SK-N-SH (cell line): ENCODE results near the gene VGLL4. TPM values are rescaled to one million over a fixed set of nuclear protein-coding genes. Genes with fewer than 3 reads are reported as not detected.

ENCODE experiments used
- CTCF ChIA-PET: fragments of 300-600, 350-600 bp; formaldehyde crosslinking; extraction: SDS; loops from one replicate; lab custom pipeline; 2021; lab: Yijun Ruan, JAX
- POLR2A ChIA-PET: fragments of 350-600 bp; sonication (Branson Sonifier 250); formaldehyde crosslinking; extraction: SDS; loops from one replicate; lab custom pipeline; 2020; ENCODE audit warnings: antibody characterized with exemption, inconsistent platforms; lab: Yijun Ruan, JAX
- DNase-seq: peaks from one replicate; pipeline ENCODE4 v3.0.0; 2012
- H2AFZ ChIP-seq: fragments of 200-600 bp; sonication (generic); 2 replicates; pipeline ENCODE4 v1.8.1; 2016; ENCODE audit warnings: antibody characterized with exemption, mild to moderate bottlenecking, low read depth
- H3F3A ChIP-seq: fragments of 200-600 bp; sonication (generic); replicated peaks from 2 replicates; pipeline ENCODE3; 2016; ENCODE audit warnings: antibody characterized with exemption, mild to moderate bottlenecking; ENCODE audit not compliant: insufficient read depth
- H3K27ac ChIP-seq, 2 experiments: fragments of 200-500 bp in 1 of 2; fragments of 200-600 bp in 1 of 2; sonication (Bioruptor generic) in 1 of 2; sonication (generic), shearing (Covaris generic) in 1 of 2; 2 replicates each; pipeline versions ENCODE4 v1.5.1 to v1.6.1; 2014 to 2016; ENCODE audit warnings: low read depth in 2 of 2, inconsistent platforms in 1 of 2, low read length in 1 of 2, mild to moderate bottlenecking in 1 of 2, mixed read lengths in 1 of 2
- H3K27me3 ChIP-seq: fragments of 200-600 bp; sonication (generic), shearing (Covaris generic); 2 replicates; pipeline ENCODE4 v1.6.1; 2016; ENCODE audit warnings: mixed run types; ENCODE audit not compliant: insufficient read depth
- H3K36me3 ChIP-seq, 2 experiments: fragments of 200-500 bp in 1 of 2; fragments of 200-600 bp in 1 of 2; sonication (Bioruptor generic) in 1 of 2; sonication (generic) in 1 of 2; replicated peaks in 1 of 2; 2 replicates each; pipeline versions ENCODE3 to v1.5.1; 2014 to 2016; ENCODE audit warnings: low read length in 1 of 2, mild to moderate bottlenecking in 1 of 2; ENCODE audit not compliant: insufficient read depth in 2 of 2, control insufficient read depth in 1 of 2
- H3K4me1 ChIP-seq, 2 experiments: fragments of 200-500 bp in 1 of 2; fragments of 200-600 bp in 1 of 2; sonication (Bioruptor generic) in 1 of 2; sonication (generic), shearing (Covaris generic) in 1 of 2; 2 replicates each; pipeline versions ENCODE4 v1.5.1 to v1.6.1; 2014 to 2016; ENCODE audit warnings: low read depth in 1 of 2, low read length in 1 of 2, mixed run types in 1 of 2; ENCODE audit not compliant: insufficient read depth in 2 of 2, control insufficient read depth in 1 of 2
- H3K4me2 ChIP-seq: fragments of 200-600 bp; sonication (generic), shearing (Covaris generic); 2 replicates; pipeline ENCODE4 v1.6.1; 2017; ENCODE audit warnings: mixed run types
- H3K4me3 ChIP-seq, 2 experiments: fragments of 200-500 bp in 1 of 2; fragments of 200-600 bp in 1 of 2; sonication (Bioruptor generic) in 1 of 2; sonication (generic), shearing (Covaris generic) in 1 of 2; 2 replicates each; pipeline versions ENCODE4 v1.5.1 to v1.8.1; 2014 to 2016; ENCODE audit warnings: low read depth in 2 of 2, inconsistent platforms in 1 of 2, low read length in 1 of 2, mild to moderate bottlenecking in 1 of 2, mixed read lengths in 1 of 2, moderate library complexity in 1 of 2
- H3K79me2 ChIP-seq: fragments of 200-600 bp; sonication (generic); 2 replicates; pipeline ENCODE4 v1.8.1; 2017; ENCODE audit warnings: mild to moderate bottlenecking; ENCODE audit not compliant: insufficient read depth
- H3K9ac ChIP-seq: fragments of 200-600 bp; sonication (generic); 2 replicates; pipeline ENCODE4 v1.6.1; 2017; ENCODE audit warnings: mixed run types
- H3K9me2 ChIP-seq: fragments of 200-600 bp; sonication (generic); 2 replicates; pipeline ENCODE4 v1.6.1; 2017; ENCODE audit warnings: mixed run types
- H3K9me3 ChIP-seq: fragments of 200-600 bp; sonication (generic); 2 replicates; pipeline ENCODE4 v1.6.1; 2017; ENCODE audit warnings: mixed run types, mild to moderate bottlenecking, moderate library complexity
- H4K20me1 ChIP-seq: fragments of 200-600 bp; sonication (generic); 2 replicates; pipeline ENCODE4 v1.6.1; 2017; ENCODE audit warnings: mild to moderate bottlenecking, mixed run types; ENCODE audit not compliant: insufficient read depth
- ELF1 ChIP-seq: IDR thresholded peaks from 2 replicates; pipeline ENCODE4 v1.4.0; 2012
- EP300 ChIP-seq, 2 experiments: IDR thresholded peaks; 2 replicates each; pipeline versions ENCODE4 v1.4.0 to v1.6.1; 2012; ENCODE audit warnings: borderline replicate concordance in 1 of 2, low read depth in 1 of 2, low read length in 1 of 2
- FOXJ3 ChIP-seq: sonication (generic); formaldehyde crosslinking; IDR thresholded peaks from 2 replicates; pipeline ENCODE4 v1.5.1; 2020; ENCODE audit warnings: mild to moderate bottlenecking, missing genetic modification reagents
- NFIC ChIP-seq: IDR thresholded peaks from 2 replicates; pipeline ENCODE4 v1.4.0; 2012; ENCODE audit warnings: borderline replicate concordance
- NRF1 ChIP-seq: IDR thresholded peaks from 2 replicates; pipeline ENCODE4 v1.6.1; 2012; ENCODE audit warnings: low read depth, mild to moderate bottlenecking, low read length
- POLR2AphosphoS5 ChIP-seq: IDR thresholded peaks from 2 replicates; pipeline ENCODE4 v1.6.1; 2012; ENCODE audit warnings: low read depth, low read length
- RAD21 ChIP-seq: IDR thresholded peaks from 2 replicates; pipeline ENCODE4 v1.6.1; 2012; ENCODE audit warnings: mild to moderate bottlenecking, low read length
- RFX5 ChIP-seq: IDR thresholded peaks from 2 replicates; pipeline ENCODE4 v1.6.1; 2012; ENCODE audit warnings: mild to moderate bottlenecking, improper control_type of control experiment, low read length
- RXRA ChIP-seq: IDR thresholded peaks from 2 replicates; pipeline ENCODE4 v1.4.0; 2012; ENCODE audit warnings: low read depth, mild to moderate bottlenecking, borderline replicate concordance
- SIN3A ChIP-seq: IDR thresholded peaks from 2 replicates; pipeline ENCODE4 v1.6.1; 2012; ENCODE audit warnings: low read depth, mild to moderate bottlenecking, low read length, moderate library complexity, borderline replicate concordance
- TEAD4 ChIP-seq: IDR thresholded peaks from 2 replicates; pipeline ENCODE4 v1.4.0; 2012; ENCODE audit warnings: mild to moderate bottlenecking, borderline replicate concordance; ENCODE audit not compliant: insufficient read depth
- YY1 ChIP-seq: IDR thresholded peaks from 2 replicates; pipeline ENCODE4 v1.4.0; 2012; ENCODE audit warnings: low read depth, mild to moderate bottlenecking
- WGBS: methylation state at CpG from one replicate; pipeline ENCODE4 v1.1.6; 2017; ENCODE audit warnings: low lambda C conversion rate; 5-methylcytosine and 5-hydroxymethylcytosine counted together
- polyA plus RNA-seq, 3 experiments: library from polyadenylated mRNA; depleted of rRNA; stranded (reverse); fragments of >200 nt; gene quantifications; 2 replicates each; pipeline ENCODE4 v1.2.3, GENCODE V29; 2012
- TF ChIP-seq, protein P1 (sequence below): IDR thresholded peaks from 2 replicates; pipeline ENCODE4 v1.4.0; 2012; ENCODE audit warnings: low read depth

Gene VGLL4
- polyA plus RNA-seq, 1 of the 3 experiments (the other 2 are of a cell fraction) = 48.9 TPM

GRCh38 chr3:11632564-11632963 is 11.2 kb downstream of the VGLL4 start:
- ChIA-PET POLR2A (no interaction called here), CTCF (interaction anchor here (1.4 kb wide), 1 partner anchor 23 kb away, joined by 3 read pairs; no protein-coding TSS in a partner anchor)
- Histone ChIP-seq H3K9ac (no peak overlapping the region), H3K36me3 (peaks cover 0 to 8% of the 10 kb centered on the region in 2 experiments), H3K4me3 (no peak overlapping the region), H2AFZ (no peak overlapping the region), H4K20me1 (peaks cover 100% of the 10 kb centered on the region), H3K9me3 (no peaks in the 10 kb centered on the region), H3F3A (peaks cover 9% of the 10 kb centered on the region), H3K79me2 (peaks cover 100% of the 10 kb centered on the region), H3K9me2 (no peaks in the 10 kb centered on the region), H3K27ac (peak overlapping the region; percentile 2 to 19; a peak in 1 of 4 replicates), H3K4me2 (no peak overlapping the region), H3K4me1 (peaks cover 25 to 33% of the 10 kb centered on the region in 2 experiments; a peak in 3 of 4 replicates), H3K27me3 (no peaks in the 10 kb centered on the region)
- no peak for TF ChIP-seq YY1
- TF ChIP-seq ELF1 = no peak
- TF ChIP-seq EP300 (IDR thresholded peaks at IDR 0.05; ENCODE audit: borderline replicate concordance in 1 of 2, low read depth in 1 of 2, low read length in 1 of 2) = no peak
- TF ChIP-seq NRF1 = no peak
- TF ChIP-seq RFX5 = no peak
- no peak for TF ChIP-seq POLR2AphosphoS5
- no peak for TF ChIP-seq SIN3A
- no peak for TF ChIP-seq NFIC
- 60% methylated on average over 2 of the region's 2 CpGs for WGBS
- no peak for DNase-seq

GRCh38 chr3:11631820-11632219 is 11.9 kb downstream of the VGLL4 start:
- Histone ChIP-seq H3F3A (peaks cover 9% of the 10 kb centered on the region), H3K4me2 (no peak overlapping the region), H3K36me3 (peaks cover 0 to 14% of the 10 kb centered on the region in 2 experiments), H3K79me2 (peaks cover 100% of the 10 kb centered on the region)
- POLR2A ChIA-PET = no interaction called here
- TF ChIP-seq TEAD4 (no peak), EP300 (IDR thresholded peaks at IDR 0.05; ENCODE audit: borderline replicate concordance in 1 of 2, low read depth in 1 of 2, low read length in 1 of 2) (no peak), FOXJ3 (CRISPR knock-in tag) (no peak), RXRA (no peak), ELF1 (no peak), RAD21 (no peak), NFIC (no peak)
- TF ChIP-seq, protein P1, sequence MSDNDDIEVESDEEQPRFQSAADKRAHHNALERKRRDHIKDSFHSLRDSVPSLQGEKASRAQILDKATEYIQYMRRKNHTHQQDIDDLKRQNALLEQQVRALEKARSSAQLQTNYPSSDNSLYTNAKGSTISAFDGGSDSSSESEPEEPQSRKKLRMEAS = no peak
- TF ChIP-seq, all 33 proteins: peak for 0
- H3K27ac ChIP-seq = no peak overlapping the region
- H4K20me1 ChIP-seq = peaks cover 100% of the 10 kb centered on the region
- no peak overlapping the region for H2AFZ ChIP-seq
- DNase-seq = no peak
- CTCF ChIA-PET = interaction anchor here (1.0 to 1.6 kb wide), 4 partner anchors 9 to 253 kb away, joined by 3 to 6 read pairs (median 3); no protein-coding TSS in a partner anchor
- H3K9me2 ChIP-seq = no peaks in the 10 kb centered on the region
- H3K4me3 ChIP-seq = no peak overlapping the region
- WGBS = 82% methylated on average over 9 of the region's 9 CpGs
- no peaks in the 10 kb centered on the region for H3K9me3 ChIP-seq
- no peak overlapping the region for H3K9ac ChIP-seq
- no peaks in the 10 kb centered on the region for H3K27me3 ChIP-seq
- H3K4me1 ChIP-seq = peaks cover 18 to 30% of the 10 kb centered on the region in 2 experiments; a peak in 3 of 4 replicates
